ENCODE data around the gene TYSND1.

- no peak for TF ChIP-seq EZH2phosphoT487 (IDR thresholded peaks at IDR 0.05; ENCODE audit: borderline replicate concordance, low read depth, low read length)
- TF ChIP-seq, protein P1, sequence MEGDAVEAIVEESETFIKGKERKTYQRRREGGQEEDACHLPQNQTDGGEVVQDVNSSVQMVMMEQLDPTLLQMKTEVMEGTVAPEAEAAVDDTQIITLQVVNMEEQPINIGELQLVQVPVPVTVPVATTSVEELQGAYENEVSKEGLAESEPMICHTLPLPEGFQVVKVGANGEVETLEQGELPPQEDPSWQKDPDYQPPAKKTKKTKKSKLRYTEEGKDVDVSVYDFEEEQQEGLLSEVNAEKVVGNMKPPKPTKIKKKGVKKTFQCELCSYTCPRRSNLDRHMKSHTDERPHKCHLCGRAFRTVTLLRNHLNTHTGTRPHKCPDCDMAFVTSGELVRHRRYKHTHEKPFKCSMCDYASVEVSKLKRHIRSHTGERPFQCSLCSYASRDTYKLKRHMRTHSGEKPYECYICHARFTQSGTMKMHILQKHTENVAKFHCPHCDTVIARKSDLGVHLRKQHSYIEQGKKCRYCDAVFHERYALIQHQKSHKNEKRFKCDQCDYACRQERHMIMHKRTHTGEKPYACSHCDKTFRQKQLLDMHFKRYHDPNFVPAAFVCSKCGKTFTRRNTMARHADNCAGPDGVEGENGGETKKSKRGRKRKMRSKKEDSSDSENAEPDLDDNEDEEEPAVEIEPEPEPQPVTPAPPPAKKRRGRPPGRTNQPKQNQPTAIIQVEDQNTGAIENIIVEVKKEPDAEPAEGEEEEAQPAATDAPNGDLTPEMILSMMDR (conservative IDR thresholded peaks at IDR 0.05; ENCODE audit: low read length): no peak
Measured at GRCh38 chr10:70131560-70131937, 15.0 kb downstream of the TYSND1 start.

Measured in OCI-LY7 (cell line).